GM18511 (cell line): ENCODE measurements around the gene ING5.
"Not testable (repeated sequence)": the region's sequence is repeated elsewhere in the genome, so short reads cannot be mapped to it uniquely, and the experiment has no call there.

Experiments used
- ATAC-seq: cut with Tn5 transposase; IDR thresholded peaks from one replicate; pipeline ENCODE4 v1.9.1; 2021; ENCODE audit warnings: mild to moderate bottlenecking, moderate library complexity; ENCODE audit not compliant: unreplicated experiment

ING5 gene

DNA sequence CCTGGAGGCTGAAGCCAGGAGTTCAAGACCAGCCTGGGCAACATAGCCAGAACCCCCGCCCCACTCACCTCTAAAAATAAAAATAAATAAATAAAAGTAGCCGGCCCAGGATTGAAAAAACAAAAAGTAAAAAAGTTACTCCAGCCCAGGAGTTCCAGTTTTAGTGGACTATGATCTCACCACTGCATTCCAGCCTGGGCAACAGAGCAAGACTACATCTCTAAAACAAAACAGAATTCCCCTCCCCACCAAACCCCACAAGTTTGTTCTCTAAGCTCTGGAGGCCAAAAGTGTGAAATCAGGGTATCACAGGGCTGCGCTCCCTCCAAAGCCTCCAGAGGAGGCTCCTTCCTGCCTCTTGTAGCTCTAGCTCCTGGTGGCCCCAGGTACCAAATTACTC lies 34.3 kb downstream of the ING5 start:
- no peak for ATAC-seq

DNA sequence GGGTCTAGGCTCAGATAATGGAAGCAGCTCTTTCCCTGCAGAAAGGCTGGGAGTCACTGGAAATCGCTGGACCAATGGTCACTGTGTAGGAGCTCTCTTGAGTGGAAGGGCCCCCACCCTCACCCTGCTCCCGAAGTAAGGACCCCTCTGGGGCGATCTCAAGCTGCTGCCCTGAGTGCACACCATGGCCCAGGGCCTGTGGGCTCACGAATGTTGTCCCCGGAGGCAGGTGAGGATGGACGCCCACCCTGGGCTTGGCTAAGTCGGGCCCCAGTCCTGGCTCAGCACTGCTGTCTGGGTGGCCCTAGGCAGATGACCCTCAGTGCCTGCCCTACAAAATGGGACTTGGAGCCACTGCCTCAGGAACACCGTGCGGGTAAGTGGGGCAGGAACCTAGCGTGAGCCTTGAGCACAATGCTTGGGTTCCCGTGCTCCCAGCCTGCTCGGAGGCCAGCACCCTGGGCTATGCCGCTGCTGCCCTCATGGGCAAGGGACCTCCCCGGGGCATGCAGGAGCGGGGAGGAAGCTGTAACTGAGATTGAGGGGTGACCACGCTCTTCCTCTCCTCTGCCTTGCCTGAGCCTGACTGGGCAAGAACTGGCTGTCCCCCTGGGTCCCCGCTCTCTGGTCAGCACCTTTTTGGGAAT lies 36.3 kb downstream of the ING5 start:
- no peak for ATAC-seq

DNA sequence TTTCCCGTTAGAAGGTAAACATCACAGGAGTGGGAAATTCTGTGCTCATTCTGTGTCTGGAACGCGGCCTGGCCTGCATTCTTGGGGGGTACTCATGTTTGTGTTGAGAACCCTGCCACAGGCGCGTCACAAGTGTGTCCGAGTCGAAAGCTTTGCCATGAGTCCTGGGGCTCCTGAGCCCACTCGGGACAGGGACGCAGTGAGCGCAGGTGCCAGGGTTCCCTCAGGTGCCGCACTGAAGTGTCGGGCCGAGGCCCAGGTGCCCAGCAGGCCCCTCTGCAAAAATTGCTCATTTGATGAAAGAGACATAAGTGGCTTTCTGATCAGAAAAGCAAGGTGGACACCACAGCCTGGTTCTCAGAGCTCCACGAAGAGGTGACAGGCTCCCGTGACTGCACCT lies 37.3 kb downstream of the ING5 start:
- no peak for ATAC-seq

DNA sequence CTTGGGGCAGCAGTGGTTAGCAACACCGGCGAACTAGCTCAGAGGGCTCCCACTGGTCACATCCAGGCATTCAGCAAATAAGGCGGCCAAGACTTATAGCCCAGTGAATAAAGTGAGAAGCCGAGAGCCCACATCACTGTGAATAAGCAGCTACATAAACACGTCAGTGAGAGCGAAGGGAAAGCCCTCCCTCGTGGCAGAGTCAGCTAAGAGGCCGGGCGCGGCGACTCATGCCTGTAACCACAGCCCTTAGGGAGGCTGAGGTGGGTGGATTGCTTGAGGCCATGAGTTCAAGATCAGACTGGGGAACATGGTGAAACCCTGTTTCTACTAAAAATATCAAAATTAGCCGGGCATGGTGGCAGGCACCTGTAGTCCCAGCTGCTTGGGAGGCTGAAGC lies 37.8 kb downstream of the ING5 start:
- no peak for ATAC-seq

DNA sequence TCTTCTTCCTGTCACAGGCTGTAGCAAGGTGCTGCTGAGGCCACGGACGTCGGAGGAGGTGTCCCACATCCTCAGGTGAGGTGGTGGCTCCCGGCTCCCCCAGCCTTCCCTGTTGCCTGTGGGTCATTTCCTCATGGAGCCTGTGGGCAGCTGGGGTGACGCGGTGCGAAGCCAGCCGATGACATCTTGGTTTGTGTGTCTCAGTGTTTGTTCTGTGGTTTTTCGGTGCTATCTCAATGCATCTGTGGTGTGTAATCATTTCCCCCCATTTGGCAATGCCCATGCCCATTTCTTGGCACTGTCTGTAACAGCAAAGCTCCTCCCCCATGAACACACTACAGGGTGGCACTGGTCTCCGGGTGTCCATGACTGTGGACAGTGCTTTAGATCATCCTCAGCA lies 39.2 kb downstream of the ING5 start:
- ATAC-seq: no peak

DNA sequence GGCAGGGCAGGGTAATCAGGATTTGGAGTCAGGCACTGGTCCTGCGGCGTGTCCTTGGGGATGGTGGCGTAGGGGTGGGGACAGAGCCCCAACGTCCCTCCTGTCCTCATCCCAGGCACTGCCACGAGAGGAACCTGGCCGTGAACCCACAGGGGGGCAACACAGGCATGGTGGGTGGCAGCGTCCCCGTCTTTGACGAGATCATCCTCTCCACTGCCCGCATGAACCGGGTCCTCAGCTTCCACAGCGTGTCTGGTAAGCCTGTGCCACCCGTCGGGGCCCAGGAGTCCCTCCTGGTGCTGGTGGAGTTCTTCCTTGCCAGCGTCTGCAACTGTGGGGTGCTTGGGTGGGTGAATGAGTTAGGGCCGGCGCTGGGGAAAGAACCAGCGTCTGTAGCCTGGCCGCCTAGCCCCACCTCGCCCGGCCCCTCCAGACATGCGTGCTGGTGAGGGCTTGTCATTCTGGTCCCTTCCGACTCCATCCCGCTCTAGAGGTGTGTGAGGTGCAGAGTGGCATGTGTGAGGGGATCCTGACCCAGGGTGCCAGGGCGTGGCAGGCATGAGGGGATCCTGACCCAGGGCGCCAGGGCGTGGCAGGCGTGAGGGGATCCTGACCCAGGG lies 40.6 kb downstream of the ING5 start:
- no peak for ATAC-seq

DNA sequence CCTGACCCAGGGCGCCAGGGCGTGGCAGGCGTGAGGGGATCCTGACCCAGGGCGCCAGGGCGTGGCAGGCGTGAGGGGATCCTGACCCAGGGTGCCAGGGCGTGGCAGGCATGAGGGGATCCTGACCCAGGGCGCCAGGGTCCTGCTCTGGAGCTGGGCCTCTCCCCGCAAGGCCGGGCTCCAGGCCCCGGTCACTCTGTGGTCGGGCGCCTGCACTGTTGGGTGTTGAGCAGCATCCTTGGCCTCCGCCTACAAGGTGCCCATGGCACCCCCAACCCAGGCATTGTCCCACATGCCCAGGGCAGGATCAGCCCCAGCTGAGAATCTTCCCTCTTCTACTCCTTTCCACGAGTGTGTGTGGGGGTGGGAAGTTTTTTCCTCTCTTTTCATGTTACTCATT lies 41.2 kb downstream of the ING5 start:
- ATAC-seq: not testable (repeated sequence)

DNA sequence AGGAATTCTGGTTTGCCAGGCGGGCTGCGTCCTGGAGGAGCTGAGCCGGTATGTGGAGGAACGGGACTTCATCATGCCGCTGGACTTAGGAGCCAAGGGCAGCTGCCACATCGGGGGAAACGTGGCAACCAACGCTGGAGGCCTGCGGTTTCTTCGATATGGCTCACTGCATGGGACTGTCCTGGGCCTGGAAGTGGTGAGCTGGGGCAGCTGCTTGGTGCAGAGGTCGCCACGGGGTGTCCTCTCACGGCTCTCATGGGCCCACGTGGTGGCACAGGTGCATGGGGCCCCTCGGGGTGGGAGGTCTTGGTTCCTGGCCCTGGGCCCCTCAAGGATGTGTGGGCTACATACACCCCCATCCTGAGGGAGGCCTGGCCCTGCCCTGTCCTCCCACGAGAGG lies 41.8 kb downstream of the ING5 start:
- ATAC-seq: no peak

DNA sequence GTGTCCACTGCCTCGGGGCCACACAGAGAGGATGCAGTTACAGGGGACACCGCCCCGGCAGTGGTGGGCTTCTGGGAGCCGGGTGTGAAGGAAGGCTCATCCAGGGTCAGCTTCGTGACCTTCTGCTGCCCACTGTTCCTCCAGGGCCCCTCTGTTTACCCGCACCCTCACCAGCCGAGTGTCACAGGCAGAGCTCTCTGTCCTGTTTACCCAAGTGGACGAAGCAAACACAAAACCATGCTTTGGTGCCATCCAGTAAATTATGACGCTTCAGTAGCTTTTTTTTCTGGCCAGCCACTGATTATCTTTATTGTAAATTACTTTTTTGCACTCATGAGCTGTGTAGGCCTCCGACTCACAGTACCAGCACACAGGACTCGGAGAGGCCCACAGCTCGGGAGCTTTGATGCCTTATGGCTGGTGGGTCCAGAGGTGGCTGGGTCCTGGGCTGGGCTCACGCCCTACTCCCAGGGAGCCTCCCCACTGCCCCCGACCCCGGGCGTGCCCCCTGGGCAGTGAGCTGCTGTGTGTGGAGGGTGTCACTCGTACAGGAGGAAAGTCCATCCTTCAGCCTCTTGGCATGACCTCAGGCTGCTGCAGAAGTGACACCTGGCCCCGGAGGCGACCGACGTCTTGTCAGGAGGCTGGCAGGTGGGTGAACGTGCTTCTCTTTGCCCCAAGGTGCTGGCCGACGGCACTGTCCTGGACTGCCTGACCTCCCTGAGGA lies 42.4 kb downstream of the ING5 start:
- no peak for ATAC-seq

DNA sequence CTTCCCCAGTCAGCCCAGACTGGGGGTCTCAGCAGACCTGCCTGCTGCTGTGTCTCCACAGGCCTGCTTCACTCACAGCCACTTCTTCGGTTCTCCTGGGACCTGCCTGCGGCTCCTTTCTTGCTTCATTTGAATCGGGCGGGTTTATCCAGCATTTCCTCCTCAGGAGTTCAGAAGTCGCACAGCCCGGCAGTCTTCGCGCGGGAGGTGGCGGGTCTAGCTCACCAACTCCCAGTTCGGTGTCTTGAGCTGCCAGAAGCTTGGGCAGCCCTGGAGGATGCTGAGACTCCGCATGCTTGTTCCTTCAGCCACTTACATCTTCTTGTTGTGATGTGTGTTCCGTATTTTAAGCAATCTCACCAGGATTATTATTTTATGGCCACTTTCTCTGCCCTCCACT lies 43.4 kb downstream of the ING5 start:
- ATAC-seq: no peak

DNA sequence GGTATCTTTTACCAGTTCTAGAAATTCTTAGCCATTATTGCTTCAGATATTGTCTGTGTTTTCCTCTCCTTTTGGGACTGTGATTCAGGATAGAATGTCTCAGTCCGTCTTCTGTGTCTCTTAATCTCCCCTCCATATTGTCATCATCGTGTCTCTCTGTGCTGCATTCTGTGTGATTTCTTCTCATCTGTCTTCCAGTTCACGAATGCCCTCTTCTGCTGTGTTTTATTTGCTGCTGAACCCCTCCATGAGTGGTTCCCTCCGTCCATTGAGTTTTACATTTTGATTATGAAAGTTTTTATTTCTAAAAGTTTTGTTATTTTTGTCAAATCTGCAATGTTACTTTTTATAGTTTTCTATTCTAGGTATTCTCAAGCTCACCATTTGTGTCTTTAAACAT lies 44.2 kb downstream of the ING5 start:
- no peak for ATAC-seq

DNA sequence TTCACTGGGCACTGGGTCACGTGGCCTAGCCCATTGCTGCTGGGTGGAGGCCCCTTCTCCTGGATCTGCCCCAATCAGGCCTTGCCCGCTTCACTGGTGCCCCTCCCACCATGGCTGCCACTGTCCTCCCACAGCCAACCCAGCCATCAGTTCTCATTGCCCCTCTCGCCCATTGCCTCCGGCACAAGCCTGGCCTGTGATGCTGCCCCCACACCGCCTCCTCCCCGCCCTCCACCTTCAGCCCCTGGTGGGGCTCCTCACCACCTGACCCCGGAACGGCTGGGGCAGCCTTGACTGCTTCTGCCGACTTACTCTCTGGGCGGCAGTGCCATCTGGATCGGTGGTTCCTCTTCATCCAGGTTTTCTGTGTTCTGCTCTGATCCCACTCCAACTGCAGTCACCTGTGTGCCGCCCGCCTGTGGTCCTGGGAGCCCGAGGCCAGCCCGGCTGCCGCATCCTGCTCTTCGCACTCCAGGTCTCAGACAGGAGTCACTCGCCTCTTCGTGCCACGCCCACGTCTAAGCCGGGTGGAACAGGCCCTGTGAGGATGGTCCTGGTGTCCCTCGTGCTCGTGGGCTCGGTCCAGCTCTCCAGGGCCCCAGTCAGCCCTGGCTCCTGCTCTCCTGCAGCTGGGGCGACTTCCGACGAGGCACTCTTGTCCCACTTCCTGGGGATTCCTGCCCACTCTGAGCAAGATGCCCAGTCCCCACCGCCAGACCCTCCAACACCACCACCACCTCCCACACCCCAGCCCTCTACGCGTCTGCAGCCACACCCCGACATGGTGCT lies 46.8 kb downstream of the ING5 start:
- ATAC-seq: no peak

DNA sequence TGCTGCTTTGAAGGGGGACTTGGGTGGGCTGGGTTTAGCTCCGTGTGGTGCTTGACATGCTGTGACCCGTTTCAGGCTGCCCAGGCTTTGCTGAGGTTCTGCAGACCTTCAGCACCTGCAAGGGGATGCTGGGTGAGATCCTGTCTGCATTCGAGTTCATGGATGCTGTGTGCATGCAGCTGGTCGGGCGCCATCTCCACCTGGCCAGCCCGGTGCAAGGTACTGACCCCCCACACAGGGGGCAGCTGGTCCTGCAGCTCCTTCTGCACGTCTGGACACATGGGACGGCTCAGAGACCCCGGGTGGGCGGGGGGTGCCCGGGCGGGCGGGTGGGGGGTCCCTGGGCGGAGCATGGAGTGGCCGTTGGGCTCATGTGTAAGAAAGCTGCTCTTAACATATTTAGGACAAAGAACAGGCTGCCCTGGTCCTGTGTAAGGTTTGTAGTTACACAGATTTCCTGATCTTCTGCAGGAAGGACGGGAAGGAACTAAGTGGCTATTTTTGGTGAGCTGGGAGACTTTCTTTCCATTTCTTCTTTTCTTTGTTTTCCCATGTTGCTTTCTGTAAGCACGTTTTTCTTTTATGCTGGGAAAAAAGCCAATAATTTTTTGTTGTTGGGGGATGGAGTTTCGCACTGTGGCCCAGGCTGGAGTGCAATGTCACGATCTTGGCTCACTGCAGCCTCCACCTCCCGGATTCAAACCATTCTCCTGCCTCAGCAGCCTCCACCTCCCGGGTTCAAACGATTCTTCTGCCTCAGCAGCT lies 48.4 kb downstream of the ING5 start:
- ATAC-seq: no peak

DNA sequence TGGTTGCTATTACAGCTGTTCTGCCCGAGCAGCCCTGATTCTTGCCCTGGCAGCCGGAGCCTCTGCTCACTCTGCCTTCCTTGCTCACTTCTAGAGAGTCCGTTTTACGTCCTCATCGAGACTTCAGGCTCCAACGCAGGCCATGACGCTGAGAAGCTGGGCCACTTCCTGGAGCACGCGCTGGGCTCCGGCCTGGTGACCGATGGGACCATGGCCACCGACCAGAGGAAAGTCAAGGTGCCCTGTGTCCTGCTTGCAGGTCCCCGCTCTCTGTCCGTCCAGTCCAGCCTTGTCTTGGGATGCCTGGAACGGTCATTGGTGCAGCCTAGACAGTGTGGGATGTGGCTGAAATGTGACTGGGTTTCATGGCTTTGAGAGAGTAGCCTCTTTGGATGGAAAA lies 49.3 kb downstream of the ING5 start:
- no peak for ATAC-seq

DNA sequence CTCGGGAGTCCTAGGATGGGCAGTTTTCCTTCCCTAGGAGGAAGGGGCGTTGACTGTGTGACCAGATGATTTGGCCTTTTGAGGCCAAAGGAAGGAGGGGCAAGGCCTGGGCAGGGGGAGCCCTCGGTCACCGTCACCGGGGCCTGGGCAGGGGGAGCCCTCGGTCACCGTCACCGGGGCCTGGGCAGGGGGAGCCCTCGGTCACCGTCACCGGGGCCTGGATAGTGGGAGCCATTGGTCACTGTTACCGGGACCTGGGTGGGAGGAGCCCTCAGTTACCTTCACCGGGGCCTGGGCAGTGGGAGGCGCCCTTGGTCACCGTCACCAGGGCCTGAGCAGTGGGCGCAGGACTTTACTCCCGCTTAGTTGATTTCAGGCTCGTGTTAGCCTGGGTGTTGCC lies 49.9 kb downstream of the ING5 start:
- ATAC-seq: no peak

DNA sequence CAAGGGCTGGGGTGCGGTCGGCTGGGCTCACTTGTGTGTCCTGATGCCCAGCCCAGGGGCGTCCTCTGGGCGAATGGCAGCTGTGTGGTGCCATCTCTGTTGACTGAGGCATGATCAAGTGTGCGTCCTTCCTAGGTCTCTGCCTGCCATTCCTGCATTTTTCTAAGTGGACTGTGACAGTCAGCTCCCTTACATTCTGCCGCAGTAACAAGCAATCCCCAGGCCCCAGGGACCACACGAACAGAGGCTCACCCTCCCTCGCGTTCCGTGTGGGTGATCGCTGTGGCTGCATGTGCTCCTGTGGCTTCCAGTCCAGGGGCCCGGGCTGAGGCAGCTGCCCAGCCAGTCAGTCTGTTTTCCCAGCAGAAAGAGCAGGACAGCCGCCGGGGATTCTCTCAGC lies 50.4 kb downstream of the ING5 start:
- no peak for ATAC-seq

DNA sequence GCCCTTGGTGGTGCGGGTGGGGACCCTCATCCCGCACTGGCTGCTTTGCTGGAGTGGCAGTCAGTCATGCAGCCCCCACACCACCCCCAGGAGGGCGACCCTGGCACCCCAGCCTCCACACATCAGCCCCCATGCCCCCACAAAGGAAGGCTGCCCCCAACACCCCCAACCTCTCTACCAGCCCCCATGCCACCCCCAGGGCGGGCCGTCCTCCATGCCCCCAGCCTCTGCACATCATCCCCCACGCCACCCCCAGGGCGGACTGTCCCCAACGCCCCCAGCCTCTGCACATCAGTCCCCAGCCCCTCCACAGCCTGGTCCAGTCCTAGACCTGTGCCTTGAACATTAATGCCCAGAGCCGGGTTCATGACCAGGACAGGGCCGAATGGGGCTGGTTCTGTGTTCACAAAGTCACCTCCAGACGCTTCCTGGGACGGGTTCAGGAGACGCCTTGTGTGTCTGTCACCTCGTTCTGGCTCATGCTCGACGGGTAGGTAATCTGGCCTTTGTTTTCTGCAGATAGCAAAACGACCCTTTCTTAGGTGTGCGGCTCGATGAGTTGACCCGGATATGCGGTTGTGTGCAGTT lies 50.9 kb downstream of the ING5 start:
- no peak for ATAC-seq

DNA sequence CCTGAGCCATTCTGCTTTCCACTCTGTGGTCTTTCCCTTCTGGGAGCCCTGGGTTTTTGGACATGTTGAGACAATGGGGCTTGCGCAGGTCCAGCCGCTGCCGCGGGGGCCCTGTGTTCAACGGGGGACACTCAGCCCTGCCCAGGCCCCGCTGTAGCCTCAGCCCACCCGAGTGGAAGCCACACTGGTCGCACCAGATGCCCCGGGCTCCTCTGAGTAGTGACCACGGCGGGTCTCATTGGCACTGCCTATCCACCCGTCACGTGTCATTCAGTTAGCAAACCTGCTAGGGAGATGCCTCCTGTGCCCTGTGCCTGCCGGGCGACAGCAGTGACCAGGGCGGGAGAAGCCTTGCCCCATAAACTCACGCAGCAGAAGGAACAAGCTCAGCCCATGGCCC lies 51.7 kb downstream of the ING5 start:
- ATAC-seq: no peak

DNA sequence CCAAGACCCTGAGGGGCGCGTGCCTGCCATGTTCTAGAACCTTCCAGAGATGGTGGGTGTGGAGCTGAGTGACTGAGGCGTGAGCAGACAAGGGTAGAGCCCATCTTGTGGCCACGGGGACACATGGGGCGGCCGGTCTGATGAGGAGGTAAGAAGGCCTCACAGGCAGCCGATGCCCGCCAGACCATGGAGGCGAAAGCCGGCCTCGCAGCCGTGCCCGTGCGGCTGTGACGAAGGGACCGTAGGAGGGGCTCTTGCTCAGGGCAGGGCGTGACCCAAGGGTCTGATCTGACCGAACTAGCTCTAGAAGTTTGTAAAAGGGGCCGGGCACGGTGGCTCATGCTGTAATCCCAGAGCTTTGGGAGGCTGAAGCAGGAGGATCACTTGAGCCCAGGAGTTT lies 52.2 kb downstream of the ING5 start:
- no peak for ATAC-seq

DNA sequence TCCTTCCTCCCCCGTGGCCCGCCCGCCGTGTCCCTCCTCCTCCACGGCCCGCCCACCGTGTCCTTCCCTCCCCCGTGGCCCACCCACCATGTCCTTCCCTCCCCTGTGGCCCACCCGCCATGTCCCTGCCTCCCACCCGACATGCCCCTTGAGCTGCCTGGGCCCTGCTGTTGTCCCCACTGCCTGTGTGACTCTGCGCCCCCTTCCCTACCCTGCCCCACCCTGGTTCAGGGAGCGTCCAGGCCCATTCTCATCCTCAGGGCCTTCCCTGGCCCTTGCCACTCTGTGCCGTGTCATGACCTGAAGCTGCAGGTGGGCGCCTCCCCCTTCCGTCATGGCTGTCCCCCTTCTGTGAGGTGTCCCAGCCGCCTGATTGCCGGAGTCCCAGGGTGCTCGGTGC lies 53.3 kb downstream of the ING5 start:
- no peak for ATAC-seq

DNA sequence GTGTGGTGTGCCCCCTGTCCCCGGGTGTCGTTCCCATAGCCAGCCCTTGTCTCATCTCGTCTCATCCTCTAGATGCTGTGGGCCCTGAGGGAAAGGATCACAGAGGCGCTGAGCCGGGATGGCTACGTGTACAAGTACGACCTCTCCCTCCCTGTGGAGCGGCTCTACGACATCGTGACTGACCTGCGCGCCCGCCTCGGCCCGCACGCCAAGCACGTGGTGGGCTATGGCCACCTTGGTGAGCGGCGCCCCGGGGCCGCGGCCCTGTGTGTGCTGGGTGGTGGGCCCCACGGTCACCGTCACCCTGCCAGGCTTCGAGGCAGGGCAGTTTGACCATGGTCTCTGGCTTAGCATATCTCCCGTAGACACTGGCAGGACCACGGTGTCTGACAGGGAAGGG lies 53.9 kb downstream of the ING5 start:
- ATAC-seq: no peak
